ENCODE measurements around the gene THSD8. TPM values are rescaled to one million over a fixed set of nuclear protein-coding genes. Genes with fewer than 3 reads are reported as not detected.

Gene THSD8
- total and polyA plus RNA-seq, 2 experiments from 2014 or later: 10.8 TPM; not detected in 1

DNA sequence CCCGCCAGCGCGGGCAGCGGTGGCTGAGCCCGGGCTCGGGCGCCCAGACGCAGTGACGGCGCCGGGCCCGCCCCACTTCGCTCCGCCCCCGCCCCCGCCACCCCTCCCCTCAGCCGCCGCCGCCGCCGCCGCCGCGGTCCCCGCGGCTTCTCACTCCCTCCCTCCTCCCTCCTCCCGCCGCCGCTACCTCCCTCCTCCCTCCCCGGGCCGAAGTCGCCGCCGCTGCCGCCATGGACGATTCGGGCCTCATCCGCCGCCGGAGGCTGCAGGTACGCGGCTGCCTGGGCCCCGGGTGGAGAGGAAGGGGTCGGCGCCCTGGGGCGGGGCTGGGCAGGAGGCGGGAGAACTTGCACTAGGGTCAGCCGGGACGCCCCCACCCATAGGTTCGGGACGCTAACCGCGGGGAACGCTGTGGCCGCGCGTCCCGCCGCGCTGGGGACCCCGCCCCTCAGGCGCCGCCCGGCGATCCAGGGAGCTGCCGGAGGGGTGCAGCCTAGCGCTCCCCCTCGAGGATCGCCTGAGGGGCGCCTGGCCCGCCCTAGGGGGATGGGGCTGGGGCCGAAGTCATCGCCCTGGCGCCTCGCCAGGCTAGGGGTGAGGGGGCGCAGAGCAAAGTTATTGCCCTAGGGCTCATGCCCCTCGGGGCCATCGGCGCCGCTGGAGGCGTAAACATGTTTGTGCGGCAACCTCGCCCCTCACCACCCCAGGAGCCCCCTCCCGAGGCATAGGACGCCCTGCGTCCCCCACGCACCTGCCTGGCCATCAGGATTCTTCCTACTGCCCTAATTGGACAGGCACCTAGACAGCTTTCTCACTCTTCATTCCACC is 32.1 kb downstream of the THSD8 start:
- Histone ChIP-seq H2AFZ (no peak overlapping the region), H4K20me1 (ENCODE audit: insufficient read depth) (no peaks in the 10 kb centered on the region), H3K9ac (no peak overlapping the region), H3K9me2 (ENCODE audit: insufficient read depth) (no peaks in the 10 kb centered on the region), H3K4me2 (ENCODE audit: unreplicated experiment) (no peak overlapping the region), H3K27me3 (replicated peaks; ENCODE audit: insufficient read depth) (peaks cover 48% of the 10 kb centered on the region), H3K4me3 (peak overlapping the region; percentile 63), H3K4me1 (ENCODE audit: insufficient read depth) (no peaks in the 10 kb centered on the region), H3K79me2 (ENCODE audit: insufficient read depth) (no peaks in the 10 kb centered on the region), H3K27ac (no peak overlapping the region), H3F3A (ENCODE audit: insufficient read depth) (0 out of 2 replicates have a peak, but pooled peaks cover 11% of the 10 kb centered on the region), H3K9me3 (ENCODE audit: low read depth) (no peaks in the 10 kb centered on the region), H3K36me3 (ENCODE audit: low read depth) (no peaks in the 10 kb centered on the region)
- peak; percentile 45 for DNase-seq
- in situ Hi-C loops (cut with MboI): no loop called here
- no peak for TF ChIP-seq EZH2 (IDR thresholded peaks at IDR 0.05; ENCODE audit: insufficient read depth, poor library complexity, severe bottlenecking)
- TF ChIP-seq EZH2phosphoT487 (IDR thresholded peaks at IDR 0.05; ENCODE audit: insufficient read depth, low read depth): no peak
- WGBS, 2 experiments (ENCODE audit: low coverage in 1 of 2, low lambda C conversion rate in 2 of 2, missing lambda C conversion rate in 2 of 2): 1 to 2% methylated on average over 25 to 70 of the region's 87 CpGs

DNA sequence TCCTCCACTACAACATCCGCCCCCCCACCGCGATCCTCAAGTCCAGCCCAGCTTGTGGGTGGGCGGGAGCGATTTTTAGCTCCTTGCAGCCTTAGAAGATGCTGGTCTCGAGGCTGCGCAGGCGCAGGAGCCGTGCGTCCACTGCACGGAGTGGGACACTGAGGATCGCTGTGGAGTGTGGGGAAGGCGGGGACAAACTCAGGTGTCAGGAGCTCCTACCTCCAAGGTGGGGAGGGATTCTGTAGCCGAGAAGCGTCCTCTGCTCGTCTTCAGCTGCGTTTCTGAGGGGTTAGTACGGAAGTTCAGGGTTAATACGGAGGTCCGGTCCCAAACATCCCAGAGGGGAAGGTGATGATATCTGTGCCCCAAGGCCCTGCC is 32.7 kb downstream of the THSD8 start, which contains the start of gene RTBDN:
TSS of gene RTBDN (minus strand) at position 14 of the 378 bp plus-strand sequence. CDS start 4,600 bp downstream, outside the sequence.
- H3K9ac ChIP-seq: no peak within 1 kb of the TSS
- TF ChIP-seq EZH2phosphoT487 (IDR thresholded peaks at IDR 0.05; ENCODE audit: insufficient read depth, low read depth) (no peak), EZH2 (IDR thresholded peaks at IDR 0.05; ENCODE audit: insufficient read depth, poor library complexity, severe bottlenecking) (no peak)
- DNase-seq: peak; percentile 28
- H3K27ac ChIP-seq: no peak within 1 kb of the TSS
- no peaks in the 10 kb centered on the region for H3K4me1 ChIP-seq (ENCODE audit: insufficient read depth)
- H3K9me2 ChIP-seq (ENCODE audit: insufficient read depth): no peaks in the 10 kb centered on the region
- H2AFZ ChIP-seq: no peak within 1 kb of the TSS
- in situ Hi-C loops (cut with MboI): no loop called here
- H4K20me1 ChIP-seq (ENCODE audit: insufficient read depth): no peaks in the 10 kb centered on the region
- no peak within 1 kb of the TSS for H3K4me2 ChIP-seq (ENCODE audit: unreplicated experiment)
- peaks cover 54% of the 10 kb centered on the region for H3K27me3 ChIP-seq (replicated peaks; ENCODE audit: insufficient read depth)
- H3K9me3 ChIP-seq (ENCODE audit: low read depth): no peaks in the 10 kb centered on the region
- WGBS, 2 experiments (ENCODE audit: low coverage in 1 of 2, low lambda C conversion rate in 2 of 2, missing lambda C conversion rate in 2 of 2): 7 to 9% methylated on average over 20 of the region's 20 CpGs
- H3K4me3 ChIP-seq: peak within 1 kb of the TSS; percentile 63
- no peaks in the 10 kb centered on the region for H3K79me2 ChIP-seq (ENCODE audit: insufficient read depth)
- H3F3A ChIP-seq (ENCODE audit: insufficient read depth): 0 out of 2 replicates have a peak, but pooled peaks cover 11% of the 10 kb centered on the region
- no peaks in the 10 kb centered on the region for H3K36me3 ChIP-seq (ENCODE audit: low read depth)

DNA sequence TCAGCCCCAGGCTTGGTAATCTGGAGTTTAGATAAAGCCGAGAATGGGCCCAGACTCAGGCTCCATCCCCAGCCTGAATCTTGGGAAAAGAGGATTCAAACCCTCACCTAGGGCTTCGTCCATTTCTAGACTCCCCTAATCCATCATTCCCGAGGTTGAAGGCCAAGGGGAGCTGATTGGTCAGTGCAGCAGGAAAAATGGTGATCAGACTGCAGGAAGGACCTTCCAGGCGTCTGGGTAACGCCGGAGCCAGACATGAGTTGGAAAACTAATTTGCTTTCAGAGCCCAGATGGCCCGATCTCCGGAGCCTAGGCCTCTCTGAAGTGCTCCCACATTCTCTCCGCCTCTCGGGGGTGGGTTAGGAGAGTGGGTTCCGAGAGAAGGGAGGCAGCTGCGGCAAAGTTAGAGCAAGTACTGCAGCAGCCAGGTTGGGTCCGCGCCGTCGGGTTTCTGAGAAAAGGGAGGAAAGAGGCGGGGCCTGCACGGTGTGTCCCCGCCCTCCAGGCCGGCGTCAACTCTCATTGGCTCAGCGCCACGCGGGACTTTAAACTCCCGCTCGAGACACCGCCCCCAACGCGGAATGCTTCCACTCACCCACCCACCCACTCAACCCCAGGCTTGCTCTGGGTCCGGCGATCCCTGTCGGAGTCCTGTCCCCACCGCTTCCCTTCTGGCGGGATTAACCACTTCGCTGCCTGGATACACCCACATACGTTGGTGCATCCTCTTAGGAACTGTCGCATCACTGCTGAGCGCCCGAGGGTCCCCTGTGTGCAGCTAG is 33.3 kb downstream of the THSD8 start:
- H3K27ac ChIP-seq: no peak overlapping the region
- in situ Hi-C loops (cut with MboI): no loop called here

DNA sequence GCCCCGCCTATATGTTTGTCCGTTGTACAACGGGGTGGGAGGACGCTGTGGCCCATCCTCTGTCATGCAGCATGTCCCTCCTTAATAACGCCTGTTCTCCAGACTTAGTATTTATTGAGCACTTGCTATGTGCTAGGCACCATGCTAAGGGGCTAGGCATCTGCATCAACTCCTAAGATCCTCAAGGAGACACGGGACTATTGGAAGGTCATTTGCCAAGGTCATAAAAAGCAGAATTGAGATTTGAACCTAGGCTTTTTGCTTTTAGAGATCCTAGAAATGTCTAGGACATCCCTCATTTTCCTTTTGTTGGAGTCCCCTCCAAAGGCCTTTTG is 34.6 kb downstream of the THSD8 start:
- WGBS, 2 experiments (ENCODE audit: low coverage in 1 of 2, low lambda C conversion rate in 2 of 2, missing lambda C conversion rate in 2 of 2): 0 to 2% methylated on average over 6 of the region's 6 CpGs
- 0 out of 2 replicates have a peak, but pooled peaks cover 13% of the 10 kb centered on the region for H3F3A ChIP-seq (ENCODE audit: insufficient read depth)
- no peak overlapping the region; the same call in 1 of the 2 replicates for H2AFZ ChIP-seq
- in situ Hi-C loops (cut with MboI): no loop called here
- H3K79me2 ChIP-seq (ENCODE audit: insufficient read depth): no peaks in the 10 kb centered on the region
- DNase-seq: no peak
- no peaks in the 10 kb centered on the region; the same call in 1 of the 2 replicates for H3K4me1 ChIP-seq (ENCODE audit: insufficient read depth)
- H3K9me2 ChIP-seq (ENCODE audit: insufficient read depth): no peaks in the 10 kb centered on the region
- no peaks in the 10 kb centered on the region for H3K36me3 ChIP-seq (ENCODE audit: low read depth)
- peaks cover 68% of the 10 kb centered on the region for H3K27me3 ChIP-seq (replicated peaks; ENCODE audit: insufficient read depth)
- H3K4me3 ChIP-seq: no peak overlapping the region
- H3K9ac ChIP-seq: no peak overlapping the region
- TF ChIP-seq EZH2phosphoT487 (IDR thresholded peaks at IDR 0.05; ENCODE audit: insufficient read depth, low read depth): no peak
- no peak for TF ChIP-seq EZH2 (IDR thresholded peaks at IDR 0.05; ENCODE audit: insufficient read depth, poor library complexity, severe bottlenecking)
- H4K20me1 ChIP-seq (ENCODE audit: insufficient read depth): no peaks in the 10 kb centered on the region
- no peak overlapping the region for H3K4me2 ChIP-seq (ENCODE audit: unreplicated experiment)
- H3K9me3 ChIP-seq (ENCODE audit: low read depth): no peaks in the 10 kb centered on the region
- no peak overlapping the region for H3K27ac ChIP-seq

More for the DNA sequence above, 33.3 kb downstream of the THSD8 start:
- Histone ChIP-seq H3K4me2 (ENCODE audit: unreplicated experiment) (no peak overlapping the region), H3K36me3 (ENCODE audit: low read depth) (no peaks in the 10 kb centered on the region), H3K4me1 (ENCODE audit: insufficient read depth) (no peaks in the 10 kb centered on the region), H3K79me2 (ENCODE audit: insufficient read depth) (no peaks in the 10 kb centered on the region), H4K20me1 (ENCODE audit: insufficient read depth) (no peaks in the 10 kb centered on the region), H3F3A (ENCODE audit: insufficient read depth) (0 out of 2 replicates have a peak, but pooled peaks cover 11% of the 10 kb centered on the region), H3K9me3 (ENCODE audit: low read depth) (no peaks in the 10 kb centered on the region), H3K9me2 (ENCODE audit: insufficient read depth) (no peaks in the 10 kb centered on the region), H3K9ac (no peak overlapping the region), H3K4me3 (no peak overlapping the region), H3K27me3 (replicated peaks; ENCODE audit: insufficient read depth) (peaks cover 60% of the 10 kb centered on the region), H2AFZ (no peak overlapping the region)
- DNase-seq: peak; percentile 70
- WGBS, 2 experiments (ENCODE audit: low coverage in 1 of 2, low lambda C conversion rate in 2 of 2, missing lambda C conversion rate in 2 of 2): 5 to 9% methylated on average over 29 to 39 of the region's 39 CpGs
- TF ChIP-seq EZH2phosphoT487 (IDR thresholded peaks at IDR 0.05; ENCODE audit: insufficient read depth, low read depth) (no peak), EZH2 (IDR thresholded peaks at IDR 0.05; ENCODE audit: insufficient read depth, poor library complexity, severe bottlenecking) (peak; percentile 3)

All from GM23248 (cell line).